ENCODE data around the gene GON4L.
"Not testable (repeated sequence)": the region's sequence is repeated elsewhere in the genome, so short reads cannot be mapped to it uniquely, and the experiment has no call there.

The GON4L gene

DNA sequence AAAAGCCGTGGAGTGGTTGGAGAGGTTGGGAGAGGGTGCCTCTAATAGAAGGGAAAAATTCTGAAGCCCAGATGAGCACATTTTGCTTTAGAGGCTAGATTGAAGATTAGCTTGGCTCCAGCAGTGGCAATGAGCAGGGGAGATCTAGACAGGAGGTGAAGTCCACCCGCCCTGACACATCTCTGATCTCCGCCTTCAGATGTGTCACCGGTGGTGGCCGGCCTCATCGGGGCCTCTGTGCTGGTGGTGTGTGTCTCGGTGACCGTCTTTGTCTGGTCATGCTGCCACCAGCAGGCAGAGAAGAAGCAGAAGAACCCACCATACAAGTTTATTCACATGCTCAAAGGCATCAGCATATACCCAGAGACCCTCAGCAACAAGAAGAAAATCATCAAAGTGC lies 10.8 kb upstream of the GON4L start:
- DNase-seq = no peak

DNA sequence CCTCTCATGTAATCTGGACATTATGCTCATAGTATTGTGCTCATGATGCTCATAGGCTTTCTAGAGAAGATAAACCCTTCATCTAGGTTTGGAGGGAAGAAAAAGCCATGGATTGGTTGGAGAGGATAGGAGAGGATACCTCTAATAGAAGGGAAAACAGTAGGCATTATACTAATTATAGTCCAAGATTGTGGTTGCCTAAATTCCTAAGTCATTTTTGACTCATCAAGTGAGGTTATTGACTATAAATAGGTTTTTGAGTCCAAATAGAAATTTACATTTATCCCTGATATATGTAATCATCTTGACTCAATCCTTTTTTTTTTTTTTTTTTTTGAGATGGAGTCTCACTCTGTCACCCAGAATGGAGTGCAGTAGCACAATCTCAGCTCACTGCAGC lies 7.4 kb upstream of the GON4L start:
- DNase-seq = no peak

DNA sequence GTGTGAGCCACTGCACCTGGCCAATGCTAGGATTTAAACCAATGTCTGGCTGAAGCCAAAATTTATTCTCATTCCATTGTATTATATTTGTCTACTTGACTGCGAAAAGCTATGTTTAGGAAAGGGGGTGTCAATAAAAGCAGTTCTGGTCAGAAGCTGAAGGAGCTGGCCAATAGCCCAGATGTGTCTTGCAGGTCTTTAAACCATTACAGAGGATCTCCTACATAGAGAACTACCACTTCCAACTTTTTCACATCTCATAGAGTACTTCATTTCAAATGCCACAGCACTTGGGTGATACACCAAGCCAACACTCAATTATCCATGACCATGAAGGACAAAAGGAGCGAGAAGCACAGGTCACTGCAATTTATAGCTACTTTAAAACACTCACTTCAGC lies 4.9 kb upstream of the GON4L start:
- DNase-seq = no peak

DNA sequence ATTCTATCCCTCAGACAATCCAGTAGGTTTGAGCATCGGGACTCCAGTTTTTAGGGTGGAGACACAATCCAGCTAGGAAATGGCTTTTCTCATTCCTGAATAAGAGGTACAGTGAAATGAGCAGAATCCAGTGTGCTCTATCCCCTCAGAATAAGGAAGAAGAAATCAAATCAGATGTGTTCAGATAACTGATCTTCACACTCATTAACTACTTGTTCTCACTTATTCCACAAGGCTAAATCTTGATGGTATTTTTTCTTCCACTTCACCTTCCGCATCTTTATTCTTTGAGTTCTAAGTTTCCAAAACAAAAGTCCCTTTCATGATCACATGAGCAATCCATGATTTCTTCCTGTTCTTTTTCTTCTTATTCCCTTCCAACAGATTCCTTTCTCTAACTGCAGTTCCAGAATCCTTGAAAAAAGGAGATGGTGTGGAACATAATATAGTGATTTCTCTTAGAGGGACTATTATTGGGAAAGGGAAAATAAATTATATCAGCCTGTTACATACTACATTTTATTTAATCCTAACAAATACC lies 4.0 kb upstream of the GON4L start:
- DNase-seq = no peak

DNA sequence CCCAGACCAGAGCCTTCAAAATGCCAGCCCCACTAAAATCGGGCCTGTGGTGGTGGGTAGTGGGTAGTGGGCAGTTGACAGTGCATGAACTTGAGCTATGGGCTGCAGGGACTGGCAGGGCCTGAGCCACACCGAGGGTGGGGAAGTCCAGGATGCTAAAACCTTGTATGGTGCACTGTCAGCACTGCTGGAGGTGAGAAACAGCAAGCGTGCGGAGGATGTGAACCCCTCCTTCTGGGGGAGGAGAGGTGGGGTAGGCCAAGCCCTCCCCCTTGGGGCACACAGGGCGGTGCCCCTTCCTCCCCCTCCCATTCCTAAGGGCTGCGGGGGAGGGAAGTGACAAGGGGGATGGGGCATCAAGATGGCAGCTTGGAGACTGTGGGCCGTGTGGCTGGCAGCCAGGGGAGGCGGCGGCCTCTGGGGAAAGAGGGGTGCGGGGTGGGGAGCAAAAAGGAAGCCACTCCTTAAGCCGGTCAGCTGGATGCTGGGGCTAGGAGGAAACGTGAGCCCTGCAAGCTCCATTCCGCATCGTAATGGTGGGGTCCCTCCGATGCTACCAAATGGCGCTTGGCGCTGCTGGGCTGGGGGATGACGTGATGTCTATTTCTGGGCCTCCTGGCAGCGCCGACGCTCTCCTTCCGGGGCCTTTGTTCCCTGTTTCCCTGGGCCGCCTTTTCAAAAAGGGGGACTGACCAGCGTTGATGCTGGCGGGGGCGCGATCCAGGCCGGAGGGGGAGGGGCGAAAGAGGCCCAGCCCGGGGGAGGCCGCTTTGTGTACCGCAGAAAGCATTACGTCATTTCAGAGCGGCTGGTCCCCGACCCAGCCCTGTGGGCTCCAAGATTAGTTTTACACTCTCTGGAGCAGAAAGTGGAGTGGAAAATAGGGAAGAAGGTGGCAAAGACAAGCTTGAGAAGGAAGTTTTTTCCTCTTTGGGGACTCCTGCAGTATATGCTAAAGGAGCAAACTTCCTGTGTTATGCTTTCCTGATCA lies 3.2 kb upstream of the GON4L start:
- DNase-seq = peak; percentile 81

DNA sequence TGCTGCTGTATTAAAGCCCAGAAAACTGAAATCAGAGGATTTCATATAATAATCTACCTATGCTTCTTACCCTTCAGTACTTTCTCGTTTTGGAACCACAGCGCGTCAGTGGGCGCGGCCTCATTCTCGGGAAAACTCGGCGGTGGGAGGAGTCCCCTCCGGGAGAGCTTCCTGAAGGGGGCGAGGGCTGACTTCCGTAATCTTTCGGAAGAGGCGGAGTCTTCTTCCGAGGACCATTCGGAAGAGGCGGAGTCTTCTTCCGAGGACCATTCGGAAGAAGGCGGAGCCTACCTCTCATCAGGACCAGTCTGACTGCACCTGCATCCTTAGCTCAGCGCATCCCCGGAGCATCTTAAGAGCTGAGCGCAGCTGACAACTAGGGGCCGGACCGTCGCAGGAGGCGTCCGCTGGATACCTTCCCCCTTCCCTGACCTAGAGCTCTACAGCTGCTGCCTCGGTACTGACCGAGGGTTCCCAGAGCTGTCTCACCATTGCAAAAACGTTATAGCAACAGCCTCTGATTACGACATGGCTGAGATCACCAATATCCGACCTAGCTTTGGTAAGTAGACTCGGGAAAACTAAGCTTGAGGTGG lies 2.3 kb upstream of the GON4L start, which contains the start of gene SYT11:
TSS of gene SYT11 (plus strand) at position 334 of the 596 bp plus-strand sequence. CDS start at position 529, 195 bp downstream.
- DNase-seq = peak; percentile 100

DNA sequence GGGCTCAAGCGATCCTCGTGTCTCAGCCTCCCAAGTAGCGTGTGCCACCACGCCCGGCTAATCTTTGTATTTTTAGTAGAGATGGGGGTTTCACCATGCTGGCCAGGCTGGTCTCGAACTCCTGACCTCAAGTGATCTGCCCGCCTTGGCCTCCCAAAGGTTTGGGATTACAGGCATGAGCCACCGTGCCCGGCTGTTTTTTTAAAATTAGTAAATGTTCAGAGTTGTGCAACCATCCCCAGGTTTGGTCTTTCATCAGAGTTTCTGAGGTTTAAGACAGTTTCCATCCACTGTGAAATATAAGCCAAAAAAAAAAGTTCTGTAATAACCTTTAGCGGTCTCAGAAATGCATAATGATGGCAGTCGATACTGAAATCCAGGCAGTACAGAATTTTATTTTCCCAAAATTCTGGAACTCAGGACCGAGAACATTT lies 1.8 kb upstream of the GON4L start:
- peak; percentile 76 for DNase-seq

DNA sequence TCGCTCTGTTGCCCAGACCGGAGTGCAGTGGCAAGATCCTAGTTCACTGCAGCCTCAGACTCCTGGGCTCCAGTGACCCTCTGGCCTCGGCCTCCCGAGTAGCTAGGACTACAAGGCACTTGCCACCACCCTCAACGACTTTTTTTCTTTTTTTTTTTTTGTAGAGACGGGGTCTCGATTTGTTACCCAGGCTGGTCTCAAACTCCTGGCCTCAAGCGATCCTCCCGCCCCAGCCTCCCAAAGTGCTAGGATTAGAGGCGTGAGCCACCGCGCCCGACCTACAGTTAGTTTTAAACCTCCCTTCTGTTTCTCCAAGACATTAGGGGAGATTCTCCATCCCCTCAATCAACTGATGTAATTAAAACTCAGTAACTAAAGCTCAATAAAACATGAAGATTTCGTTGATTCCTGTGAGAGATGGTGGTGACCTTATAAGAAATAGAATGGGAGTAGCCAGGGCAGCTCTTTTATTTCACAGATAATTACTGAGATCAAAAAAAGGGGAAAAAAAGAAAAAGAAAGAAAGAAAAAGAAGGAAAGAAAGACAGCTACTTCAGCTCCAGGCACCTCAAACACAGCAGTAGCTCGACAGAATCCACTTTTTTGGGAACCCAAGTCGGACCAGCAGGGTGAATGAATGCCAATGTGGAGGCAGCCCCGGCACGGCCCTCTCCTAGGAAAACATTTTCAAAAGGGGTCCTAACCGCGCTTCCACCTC lies 598 bp downstream of the GON4L start:
- DNase-seq = no peak

DNA sequence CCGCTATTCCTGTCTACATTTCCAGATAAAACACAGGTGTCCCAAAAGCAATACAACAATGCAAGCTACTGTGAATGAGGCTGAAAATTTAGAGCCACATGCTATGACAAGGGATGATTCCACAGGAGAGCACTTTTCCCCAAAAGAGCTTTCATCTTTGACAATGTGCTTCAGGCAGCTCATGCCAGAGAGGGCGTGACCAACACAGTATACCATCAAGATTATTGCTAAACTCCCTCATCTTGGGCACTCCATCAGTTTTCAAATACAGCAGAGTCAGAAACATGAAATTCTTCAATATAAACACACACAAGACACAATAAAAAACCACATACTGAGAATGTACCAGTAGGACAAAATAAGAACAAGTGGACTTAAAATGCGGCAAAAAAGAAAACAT lies 6.7 kb downstream of the GON4L start:
- peak; percentile 50 for DNase-seq

DNA sequence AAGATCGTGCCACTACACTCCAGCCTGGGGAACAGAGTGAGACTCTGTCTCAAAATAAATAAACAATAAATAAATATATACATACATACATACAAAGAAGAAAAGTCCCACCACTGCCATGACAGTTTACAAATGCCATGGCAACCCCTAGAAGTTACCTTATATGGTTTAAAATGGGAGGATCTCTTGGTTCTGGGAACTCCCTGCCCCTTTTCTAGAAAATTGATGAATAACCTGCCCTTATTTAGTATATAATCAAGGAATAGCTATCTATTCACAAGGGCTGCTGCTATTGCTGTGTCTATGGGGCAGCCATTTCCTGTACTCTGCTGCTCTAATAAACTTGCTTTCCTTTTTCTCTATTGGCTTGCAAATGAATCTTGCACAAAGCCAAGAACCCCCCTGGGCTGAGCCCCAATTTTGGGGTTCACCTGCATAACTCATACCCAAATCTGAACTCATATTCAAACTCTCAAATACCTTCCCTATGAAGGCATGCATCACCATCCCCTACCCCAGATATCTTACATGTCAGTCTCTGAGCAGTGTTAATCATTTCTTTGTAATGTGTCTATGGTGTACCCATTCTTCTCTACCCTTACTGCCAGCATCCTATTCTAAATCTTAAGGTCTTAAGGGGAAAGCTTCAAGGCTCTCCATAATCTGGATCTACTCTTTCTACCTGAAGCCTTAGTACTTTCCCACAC lies 9.0 kb downstream of the GON4L start:
- DNase-seq = peak; percentile 54

DNA sequence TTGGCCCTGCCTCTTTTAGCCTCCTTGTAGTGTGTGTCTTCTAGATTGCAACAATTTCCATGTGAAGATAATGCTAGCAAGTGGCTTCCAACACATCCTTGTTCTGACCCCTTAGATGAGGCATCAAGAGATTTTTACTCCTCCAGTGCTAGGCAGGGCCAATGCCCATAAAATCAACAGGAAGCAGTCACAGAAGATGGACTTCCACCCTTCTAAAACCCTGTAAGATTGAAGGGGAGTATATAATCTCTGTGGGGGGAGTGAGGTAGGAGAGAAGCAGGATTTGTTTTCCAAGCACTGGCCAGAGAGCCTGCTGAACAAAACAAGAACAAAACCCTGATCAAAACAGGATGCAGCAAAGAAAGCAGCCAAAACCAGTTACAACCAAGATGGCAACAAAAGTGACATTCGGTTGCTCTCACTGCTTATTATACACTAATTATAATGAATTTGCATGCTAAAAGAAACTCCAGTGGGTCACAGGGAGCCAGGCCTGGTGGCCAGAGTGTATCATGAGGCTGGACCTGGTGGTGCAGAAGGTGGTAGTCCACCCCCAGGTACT lies 12.1 kb downstream of the GON4L start:
- DNase-seq = no peak

DNA sequence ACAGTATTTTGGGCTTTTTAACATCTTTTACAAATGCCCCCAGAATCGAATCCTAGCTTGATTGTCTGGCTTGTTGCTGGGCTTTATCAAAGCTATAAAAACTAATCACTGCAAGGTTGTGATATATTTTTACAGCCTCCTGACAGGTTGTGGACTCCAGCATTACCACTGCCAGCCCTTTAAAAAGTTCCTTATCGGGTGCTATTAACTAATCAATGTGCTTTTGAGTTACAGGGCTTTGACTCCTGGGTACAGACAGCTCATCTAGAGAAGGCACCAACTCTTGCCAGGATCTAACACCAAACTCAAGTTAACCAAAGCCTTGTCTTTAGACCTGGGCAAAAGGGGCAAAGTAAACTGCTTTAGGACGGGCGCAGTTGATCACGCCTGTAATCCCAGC lies 16.6 kb downstream of the GON4L start:
- no peak for DNase-seq

DNA sequence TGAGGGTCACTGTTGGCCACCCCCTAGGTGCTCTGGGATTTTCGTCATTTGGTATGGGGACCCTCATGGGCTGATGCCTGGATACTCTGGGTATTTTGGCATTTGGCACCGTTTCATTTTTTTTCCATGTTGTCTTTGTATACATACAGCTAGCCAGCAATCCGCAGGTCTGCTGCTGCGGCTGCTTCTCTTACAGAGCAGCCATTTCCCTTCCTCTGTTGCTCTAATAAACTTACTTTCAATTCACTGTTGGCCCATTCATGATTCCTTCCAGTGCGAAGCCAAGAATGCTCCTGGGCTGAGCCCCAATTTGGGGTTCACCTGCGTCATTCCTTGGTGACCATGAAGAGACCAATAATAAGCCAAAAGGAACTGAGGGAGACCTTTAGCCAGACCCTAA lies 21.5 kb downstream of the GON4L start:
- no peak for DNase-seq

DNA sequence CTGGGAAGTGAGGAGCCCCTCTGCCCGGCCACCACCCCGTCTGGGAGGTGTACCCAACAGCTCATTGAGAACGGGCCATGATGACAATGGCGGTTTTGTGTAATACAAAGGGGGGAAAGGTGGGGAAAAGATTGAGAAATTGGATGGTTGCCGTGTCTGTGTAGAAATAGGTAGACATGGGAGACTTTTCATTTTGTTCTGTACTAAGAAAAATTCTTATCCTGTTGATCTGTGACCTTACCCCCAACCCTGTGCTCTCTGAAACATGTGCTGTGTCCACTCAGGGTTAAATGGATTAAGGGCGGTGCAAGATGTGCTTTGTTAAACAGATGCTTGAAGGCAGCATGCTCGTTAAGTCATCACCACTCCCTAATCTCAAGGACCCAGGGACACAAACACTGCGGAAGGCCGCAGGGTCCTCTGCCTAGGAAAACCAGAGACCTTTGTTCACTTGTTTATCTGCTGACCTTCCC lies 22.1 kb downstream of the GON4L start:
- DNase-seq = not testable (repeated sequence)

DNA sequence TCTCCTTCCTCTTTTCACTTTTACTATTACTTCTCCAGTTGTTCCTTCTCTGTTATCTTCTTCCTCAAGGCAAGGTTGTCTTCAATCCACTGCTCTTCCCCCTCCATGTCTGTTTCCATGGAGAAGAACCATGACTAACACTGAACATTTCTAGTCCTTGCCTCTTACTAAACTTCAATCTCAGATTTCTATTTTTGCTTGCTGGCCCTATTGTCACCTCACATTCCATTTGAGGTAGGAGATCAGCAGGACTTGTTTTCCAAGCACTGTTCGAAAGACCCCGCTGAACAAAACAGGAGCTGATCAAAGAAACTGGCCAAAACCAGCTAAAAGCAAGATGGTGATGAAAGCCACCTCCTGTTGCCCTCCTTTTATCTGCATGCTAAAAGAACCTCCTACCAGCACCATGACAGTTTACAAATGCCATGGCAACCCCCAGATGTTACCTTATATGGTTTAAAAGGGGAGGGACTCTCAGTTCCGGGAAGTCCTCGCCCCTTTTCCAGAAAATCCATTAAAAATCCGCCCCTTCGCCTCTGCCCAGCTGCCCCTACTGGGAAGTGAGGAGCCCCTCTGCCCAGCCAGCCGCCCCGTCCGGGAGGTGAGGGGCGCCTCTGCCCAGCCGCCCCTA lies 22.6 kb downstream of the GON4L start:
- DNase-seq = peak; percentile 54

DNA sequence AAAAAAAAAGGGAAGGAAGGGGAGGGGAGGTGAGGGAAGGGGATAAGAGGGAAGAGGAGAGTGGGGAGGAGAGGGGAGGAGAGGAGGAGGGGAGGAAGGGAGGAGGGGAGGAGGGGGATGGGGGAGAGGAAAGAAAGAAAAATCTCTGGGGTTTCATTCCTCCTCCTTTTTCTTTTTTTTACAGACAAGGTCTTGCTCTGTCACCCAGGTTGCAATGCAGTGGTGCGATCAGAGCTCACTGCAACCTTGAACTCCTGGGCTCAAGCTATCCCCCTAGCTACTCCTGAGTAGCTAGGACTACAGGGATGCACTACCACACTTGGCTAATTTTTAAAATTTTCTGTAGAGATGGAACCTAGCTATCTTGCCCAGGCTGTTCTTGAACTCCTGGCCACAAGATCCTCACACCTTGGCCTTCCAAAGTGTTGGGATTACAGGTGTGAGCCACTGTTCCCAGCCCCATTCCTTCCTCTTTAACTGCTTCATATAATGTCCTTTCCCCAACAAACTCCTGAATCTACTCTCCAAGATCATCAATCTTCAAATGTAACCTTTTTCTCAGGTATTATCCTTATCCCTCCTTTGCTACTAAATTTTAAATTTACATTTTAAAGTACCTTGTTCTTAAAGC lies 23.2 kb downstream of the GON4L start:
- DNase-seq = no peak

DNA sequence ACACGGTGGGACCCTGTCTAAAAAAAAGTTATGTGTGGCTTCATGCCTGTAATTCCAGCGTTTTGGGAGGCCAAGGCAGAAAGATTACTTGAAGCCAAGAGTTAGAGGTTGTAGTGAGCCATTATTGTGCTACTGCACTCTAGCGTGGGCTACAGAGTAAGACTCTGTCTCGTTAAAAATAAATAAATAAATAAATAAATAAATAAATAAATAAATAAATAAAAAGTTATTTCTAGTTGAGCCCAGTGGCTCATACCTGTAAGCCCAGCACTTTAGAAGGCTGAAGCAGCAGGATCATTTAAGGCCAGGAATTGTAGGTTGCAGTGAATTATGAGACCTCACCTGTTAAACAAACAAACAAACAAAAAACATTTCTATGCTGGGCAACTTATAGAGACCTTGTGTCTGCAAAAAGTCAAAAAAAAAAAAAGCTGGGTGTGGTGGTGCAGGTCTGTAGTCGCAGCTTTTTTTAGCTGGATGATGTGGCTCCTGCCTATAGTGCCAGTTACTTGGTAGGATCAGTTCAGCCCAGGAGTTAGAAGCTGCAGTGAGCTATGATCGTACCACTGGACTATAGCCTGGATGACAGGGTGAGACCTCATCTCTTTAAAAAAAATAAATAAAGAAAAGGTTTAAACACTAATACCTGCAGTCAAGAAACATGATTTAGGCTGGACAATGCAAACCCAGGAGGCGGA lies 25.6 kb downstream of the GON4L start:
- DNase-seq = no peak

DNA sequence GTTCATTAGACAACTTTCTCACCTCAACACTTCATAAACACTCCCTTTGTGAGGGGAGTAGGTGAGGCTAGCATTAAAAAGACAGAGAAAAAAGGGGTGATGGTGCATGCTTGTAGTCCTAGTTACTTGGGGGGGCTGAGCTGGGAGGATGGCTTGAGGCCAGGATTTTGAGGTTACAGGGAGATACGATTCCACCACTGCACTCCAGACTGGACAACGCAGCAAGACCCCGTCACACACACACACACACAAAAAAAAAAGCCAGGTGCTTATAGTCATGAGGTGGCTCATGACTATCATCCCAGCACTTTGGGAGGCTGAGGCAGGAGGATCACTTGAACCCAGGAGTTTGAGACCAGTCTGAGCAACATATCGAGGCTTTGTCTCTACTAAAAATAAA lies 29.6 kb downstream of the GON4L start:
- DNase-seq = no peak

DNA sequence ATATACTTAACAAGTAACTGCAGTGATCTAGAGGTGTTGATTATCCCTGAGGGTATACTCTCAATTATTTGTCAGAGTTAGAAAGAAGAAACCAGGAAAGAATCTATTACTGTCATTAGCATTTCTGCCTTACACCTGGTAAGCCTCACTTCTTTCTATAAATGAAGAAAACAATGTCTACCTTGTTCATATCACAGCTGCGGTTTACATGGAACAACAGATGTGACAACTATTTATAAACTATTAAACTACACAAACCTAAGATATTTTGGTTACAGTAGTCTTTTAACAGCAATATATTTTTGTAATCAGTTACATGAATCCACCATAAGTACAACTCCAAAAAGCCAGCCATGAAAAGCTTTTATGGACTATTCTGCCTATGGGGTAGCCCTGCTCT lies 40.7 kb downstream of the GON4L start:
- DNase-seq = no peak

DNA sequence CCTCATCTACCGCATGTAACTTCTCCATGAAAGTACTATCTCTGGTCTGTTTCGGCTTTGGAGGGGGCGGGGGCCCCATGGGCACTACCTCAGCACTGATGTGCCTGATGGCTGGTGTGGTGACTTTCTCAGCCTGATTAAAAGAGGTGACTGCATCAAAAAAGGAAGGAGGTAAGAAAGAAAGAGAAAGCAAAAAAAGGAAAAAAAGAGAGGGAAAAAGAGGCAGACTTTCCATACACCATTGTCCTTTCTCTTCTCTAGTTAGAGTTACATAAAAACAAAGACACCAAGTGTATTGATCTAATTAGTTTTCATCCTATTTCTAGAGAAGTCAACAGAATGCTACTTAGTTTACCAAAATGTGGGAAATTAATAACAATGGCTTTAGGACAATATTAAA lies 43.3 kb downstream of the GON4L start:
- no peak for DNase-seq

Data from hematopoietic multipotent progenitor cell treated with erythropoietin and hydrocortisone succinate and interleukin-3 and kit ligand, for 6 days (in vitro differentiated cells).